HEK293 (cell line): ENCODE data around the gene MBD4.

Experiments
- CTCF ChIA-PET: fragments of 350-600 bp; formaldehyde crosslinking; extraction: SDS; loops from one replicate; lab custom pipeline; 2021; ENCODE audit warnings: antibody characterized with exemption; lab: Yijun Ruan, JAX
- POLR2A ChIA-PET: fragments of 300-600 bp; formaldehyde crosslinking; extraction: SDS; loops from one replicate; lab custom pipeline; 2020; ENCODE audit warnings: antibody characterized with exemption, inconsistent platforms; lab: Yijun Ruan, JAX
- H3K27ac ChIP-seq: fragments of 200-500 bp; sonication (Bioruptor generic); 2 replicates; pipeline ENCODE4 v1.5.1; 2014; ENCODE audit warnings: low read depth, low read length, control low read depth, inconsistent platforms; ENCODE audit errors: extremely low read depth
- H3K36me3 ChIP-seq, 2 experiments: fragments of 200-500 bp in 1 of 2; sonication (Bioruptor generic) in 1 of 2; 1 replicate in 1 of 2; 2 replicates in 1 of 2; pipeline ENCODE4 v1.5.1; 2014 to 2017; ENCODE audit warnings: inconsistent platforms in 2 of 2, low read length in 2 of 2; ENCODE audit not compliant: control insufficient read depth in 2 of 2, insufficient read depth in 1 of 2
- H3K4me1 ChIP-seq: fragments of 200-500 bp; sonication (Bioruptor generic); 2 replicates; pipeline ENCODE4 v1.5.1; 2014; ENCODE audit warnings: mild to moderate bottlenecking, low read length, inconsistent platforms; ENCODE audit not compliant: control insufficient read depth, insufficient read depth
- H3K4me3 ChIP-seq: 2 replicates; pipeline ENCODE4 v1.5.1; 2011; ENCODE audit warnings: low read depth, mild to moderate bottlenecking, control low read depth, low read length, moderate library complexity
- H3K9me3 ChIP-seq: fragments of 200-500 bp; sonication (Bioruptor generic); 2 replicates; pipeline ENCODE4 v1.5.1; 2014; ENCODE audit warnings: low read depth, low read length, inconsistent platforms; ENCODE audit not compliant: control insufficient read depth, insufficient read depth
- GLIS2 ChIP-seq: fragments of 450-650 bp; formaldehyde crosslinking; IDR thresholded peaks from 2 replicates; pipeline ENCODE4 v1.5.1; 2016; ENCODE audit warnings: missing biosample characterization, missing genetic modification characterization
- MEIS1 ChIP-seq: sonication (generic); formaldehyde crosslinking; IDR thresholded peaks from 2 replicates; pipeline ENCODE4 v1.8.1; 2022; ENCODE audit warnings: missing genetic modification reagents, mild to moderate bottlenecking, borderline replicate concordance
- PRDM10 ChIP-seq: fragments of 450-650 bp; formaldehyde crosslinking; IDR thresholded peaks from 2 replicates; pipeline ENCODE4 v1.5.1; 2016; ENCODE audit warnings: missing biosample characterization, missing genetic modification characterization
- TCF7L2 ChIP-seq: IDR thresholded peaks from 2 replicates; pipeline ENCODE4 v1.6.1; 2011; ENCODE audit warnings: low read depth, mild to moderate bottlenecking, inconsistent platforms, low read length, moderate library complexity, borderline replicate concordance
- ZNF148 ChIP-seq: fragments of 450-650 bp; formaldehyde crosslinking; IDR thresholded peaks from 2 replicates; pipeline ENCODE4 v1.5.0; 2017; ENCODE audit warnings: missing biosample characterization, missing genetic modification characterization, borderline replicate concordance
- ZNF169 ChIP-seq: fragments of 450-650 bp; formaldehyde crosslinking; IDR thresholded peaks from 2 replicates; pipeline ENCODE4 v1.5.1; 2016; ENCODE audit warnings: missing biosample characterization, missing genetic modification characterization
- ZNF221 ChIP-seq: fragments of 450-650 bp; formaldehyde crosslinking; IDR thresholded peaks from 2 replicates; pipeline ENCODE4 v1.5.1; 2017; ENCODE audit warnings: missing biosample characterization, missing genetic modification characterization, borderline replicate concordance
- ZNF239 ChIP-seq: fragments of 450-650 bp; formaldehyde crosslinking; IDR thresholded peaks from 2 replicates; pipeline ENCODE4 v1.5.1; 2016; ENCODE audit warnings: missing biosample characterization, missing genetic modification characterization
- ZNF24 ChIP-seq: fragments of 450-650 bp; formaldehyde crosslinking; IDR thresholded peaks from 2 replicates; pipeline ENCODE4 v1.5.1; 2016; ENCODE audit warnings: missing biosample characterization, missing genetic modification characterization
- ZNF292 ChIP-seq: fragments of 450-650 bp; formaldehyde crosslinking; IDR thresholded peaks from 2 replicates; pipeline ENCODE4 v1.5.1; 2016; ENCODE audit warnings: low read depth, missing biosample characterization, missing genetic modification characterization, borderline replicate concordance
- ZNF324 ChIP-seq: fragments of 450-650 bp; formaldehyde crosslinking; IDR thresholded peaks from 2 replicates; pipeline ENCODE4 v1.5.1; 2016; ENCODE audit warnings: missing biosample characterization, missing genetic modification characterization
- ZNF426 ChIP-seq: fragments of 450-650 bp; formaldehyde crosslinking; IDR thresholded peaks from 2 replicates; pipeline ENCODE4 v1.5.1; 2017; ENCODE audit warnings: missing biosample characterization, missing genetic modification characterization, mild to moderate bottlenecking, inconsistent platforms, moderate library complexity
- ZNF48 ChIP-seq: fragments of 450-650 bp; formaldehyde crosslinking; IDR thresholded peaks from 2 replicates; pipeline ENCODE4 v1.5.1; 2016; ENCODE audit warnings: missing biosample characterization, missing genetic modification characterization
- ZNF529 ChIP-seq: fragments of 450-650 bp; formaldehyde crosslinking; IDR thresholded peaks from 2 replicates; pipeline ENCODE4 v1.5.1; 2017; ENCODE audit warnings: missing genetic modification characterization, missing biosample characterization; ENCODE audit not compliant: insufficient replicate concordance
- ZNF600 ChIP-seq: fragments of 450-650 bp; formaldehyde crosslinking; IDR thresholded peaks from 2 replicates; pipeline ENCODE4 v1.5.1; 2016; ENCODE audit warnings: missing biosample characterization, missing genetic modification characterization
- ZNF707 ChIP-seq: fragments of 450-650 bp; formaldehyde crosslinking; IDR thresholded peaks from 2 replicates; pipeline ENCODE4 v1.5.1; 2016; ENCODE audit warnings: missing biosample characterization, missing genetic modification characterization
- ZNF792 ChIP-seq: fragments of 450-650 bp; formaldehyde crosslinking; IDR thresholded peaks from 2 replicates; pipeline ENCODE4 v1.5.1; 2016; ENCODE audit warnings: missing biosample characterization, missing genetic modification characterization
- ZNF843 ChIP-seq: fragments of 450-650 bp; formaldehyde crosslinking; IDR thresholded peaks from 2 replicates; pipeline ENCODE4 v1.5.1; 2016; ENCODE audit warnings: missing biosample characterization, missing genetic modification characterization
- TF ChIP-seq, protein P1 (sequence below): fragments of 450-650 bp; formaldehyde crosslinking; IDR thresholded peaks from 2 replicates; pipeline ENCODE4 v1.5.1; 2017; ENCODE audit warnings: missing biosample characterization, missing genetic modification characterization
- TF ChIP-seq, protein P2 (sequence below): fragments of 450-650 bp; formaldehyde crosslinking; IDR thresholded peaks from 2 replicates; pipeline ENCODE4 v1.5.1; 2016; ENCODE audit warnings: missing biosample characterization, missing genetic modification characterization

Gene MBD4

DNA sequence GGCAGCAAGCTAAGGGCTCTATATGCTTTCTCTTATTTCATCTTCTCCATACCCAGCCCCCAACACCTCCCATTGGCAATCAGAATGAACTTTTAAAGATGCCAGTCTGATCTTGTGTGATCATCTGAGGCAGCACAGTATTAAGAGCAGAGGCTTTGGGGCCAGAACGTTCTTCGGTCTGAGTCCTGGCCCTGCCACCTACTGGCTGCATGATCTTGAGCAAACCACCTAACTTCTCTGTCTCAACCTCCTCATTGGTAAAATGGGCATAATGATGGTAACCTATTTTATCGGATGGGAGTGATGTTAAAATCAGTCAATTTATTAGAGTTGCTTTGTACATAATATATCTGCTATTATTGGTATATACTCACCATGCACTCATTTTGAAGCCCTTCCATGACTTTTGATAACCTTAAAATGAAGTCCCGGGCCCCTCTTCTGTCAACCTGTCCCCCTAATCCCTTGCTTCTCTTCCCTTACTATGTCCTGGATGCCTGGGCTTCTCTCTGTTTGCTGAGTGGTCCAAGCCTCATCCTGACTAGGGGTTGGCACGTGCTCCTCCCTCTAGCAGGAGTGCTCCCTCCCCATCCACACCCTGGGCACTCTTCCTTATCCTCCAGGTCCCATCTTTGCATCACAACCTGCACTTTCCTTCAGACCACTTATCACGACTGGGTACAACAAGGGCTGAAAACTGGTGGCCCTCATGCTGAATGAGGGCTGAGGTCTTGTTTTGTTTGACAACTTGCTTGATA is 17.6 kb downstream of the MBD4 start:
- H3K36me3 ChIP-seq = no peaks in the 10 kb centered on the region
- H3K9me3 ChIP-seq = no peaks in the 10 kb centered on the region
- H3K27ac ChIP-seq = no peak overlapping the region
- no peak overlapping the region for H3K4me3 ChIP-seq
- no peaks in the 10 kb centered on the region for H3K4me1 ChIP-seq
- TF ChIP-seq MEIS1 = no peak
- TF ChIP-seq ZNF600 (tag by site-specific recombination) = no peak
- TF ChIP-seq ZNF529 (tag by site-specific recombination) = no peak
- no peak for TF ChIP-seq ZNF24 (tag by site-specific recombination)
- TF ChIP-seq TCF7L2 = no peak
- no peak for TF ChIP-seq ZNF169 (tag by site-specific recombination)
- TF ChIP-seq ZNF48 (tag by site-specific recombination) = no peak
- no peak for TF ChIP-seq ZNF148 (tag by site-specific recombination)
- POLR2A ChIA-PET = no interaction called here
- CTCF ChIA-PET = interaction anchor here (2.6 kb wide), 1 partner anchor 39 kb away, joined by 8 read pairs; no protein-coding TSS in a partner anchor

DNA sequence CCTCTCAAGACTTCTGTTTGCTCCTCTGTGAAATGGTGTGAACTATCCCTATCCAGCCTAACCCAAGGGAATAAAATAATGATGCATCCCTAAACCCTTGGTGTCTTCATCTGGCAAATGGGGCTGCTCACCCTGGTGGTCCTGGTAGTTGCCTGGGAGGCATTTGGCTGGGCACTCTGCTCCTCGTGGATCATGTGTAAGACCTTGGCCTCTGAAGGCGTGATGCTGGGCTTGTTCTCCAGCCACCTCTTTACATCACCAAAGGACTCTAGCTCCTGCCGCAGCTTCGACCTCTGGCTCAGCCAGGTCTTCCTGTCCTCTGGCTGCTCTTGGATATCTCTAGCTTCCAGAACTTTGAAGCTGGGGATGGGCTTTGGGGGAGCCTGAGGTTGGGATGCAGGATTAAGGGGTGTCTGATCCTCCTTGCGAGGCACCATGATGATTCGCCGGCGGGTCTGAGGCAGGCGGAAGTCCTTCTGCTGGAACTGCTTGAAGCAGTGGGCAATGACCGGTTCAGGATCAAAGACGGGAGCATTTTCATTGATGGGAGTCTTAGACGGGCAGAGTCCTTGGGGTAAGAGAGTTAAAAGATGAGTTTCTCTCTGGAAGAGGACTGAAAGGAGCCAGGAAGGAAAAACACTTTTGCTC is 18.4 kb downstream of the MBD4 start:
- TF ChIP-seq ZNF792 (tag by site-specific recombination) (no peak), ZNF843 (tag by site-specific recombination) (no peak), ZNF221 (tag by site-specific recombination) (no peak), ZNF239 (no peak), GLIS2 (tag by site-specific recombination) (no peak), ZNF426 (tag by site-specific recombination) (no peak), ZNF707 (no peak), PRDM10 (tag by site-specific recombination) (no peak), ZNF292 (tag by site-specific recombination) (no peak), ZNF324 (tag by site-specific recombination) (no peak)
- TF ChIP-seq, protein P1, sequence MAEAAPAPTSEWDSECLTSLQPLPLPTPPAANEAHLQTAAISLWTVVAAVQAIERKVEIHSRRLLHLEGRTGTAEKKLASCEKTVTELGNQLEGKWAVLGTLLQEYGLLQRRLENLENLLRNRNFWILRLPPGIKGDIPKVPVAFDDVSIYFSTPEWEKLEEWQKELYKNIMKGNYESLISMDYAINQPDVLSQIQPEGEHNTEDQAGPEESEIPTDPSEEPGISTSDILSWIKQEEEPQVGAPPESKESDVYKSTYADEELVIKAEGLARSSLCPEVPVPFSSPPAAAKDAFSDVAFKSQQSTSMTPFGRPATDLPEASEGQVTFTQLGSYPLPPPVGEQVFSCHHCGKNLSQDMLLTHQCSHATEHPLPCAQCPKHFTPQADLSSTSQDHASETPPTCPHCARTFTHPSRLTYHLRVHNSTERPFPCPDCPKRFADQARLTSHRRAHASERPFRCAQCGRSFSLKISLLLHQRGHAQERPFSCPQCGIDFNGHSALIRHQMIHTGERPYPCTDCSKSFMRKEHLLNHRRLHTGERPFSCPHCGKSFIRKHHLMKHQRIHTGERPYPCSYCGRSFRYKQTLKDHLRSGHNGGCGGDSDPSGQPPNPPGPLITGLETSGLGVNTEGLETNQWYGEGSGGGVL (tag by site-specific recombination) = no peak
- TF ChIP-seq, protein P2, sequence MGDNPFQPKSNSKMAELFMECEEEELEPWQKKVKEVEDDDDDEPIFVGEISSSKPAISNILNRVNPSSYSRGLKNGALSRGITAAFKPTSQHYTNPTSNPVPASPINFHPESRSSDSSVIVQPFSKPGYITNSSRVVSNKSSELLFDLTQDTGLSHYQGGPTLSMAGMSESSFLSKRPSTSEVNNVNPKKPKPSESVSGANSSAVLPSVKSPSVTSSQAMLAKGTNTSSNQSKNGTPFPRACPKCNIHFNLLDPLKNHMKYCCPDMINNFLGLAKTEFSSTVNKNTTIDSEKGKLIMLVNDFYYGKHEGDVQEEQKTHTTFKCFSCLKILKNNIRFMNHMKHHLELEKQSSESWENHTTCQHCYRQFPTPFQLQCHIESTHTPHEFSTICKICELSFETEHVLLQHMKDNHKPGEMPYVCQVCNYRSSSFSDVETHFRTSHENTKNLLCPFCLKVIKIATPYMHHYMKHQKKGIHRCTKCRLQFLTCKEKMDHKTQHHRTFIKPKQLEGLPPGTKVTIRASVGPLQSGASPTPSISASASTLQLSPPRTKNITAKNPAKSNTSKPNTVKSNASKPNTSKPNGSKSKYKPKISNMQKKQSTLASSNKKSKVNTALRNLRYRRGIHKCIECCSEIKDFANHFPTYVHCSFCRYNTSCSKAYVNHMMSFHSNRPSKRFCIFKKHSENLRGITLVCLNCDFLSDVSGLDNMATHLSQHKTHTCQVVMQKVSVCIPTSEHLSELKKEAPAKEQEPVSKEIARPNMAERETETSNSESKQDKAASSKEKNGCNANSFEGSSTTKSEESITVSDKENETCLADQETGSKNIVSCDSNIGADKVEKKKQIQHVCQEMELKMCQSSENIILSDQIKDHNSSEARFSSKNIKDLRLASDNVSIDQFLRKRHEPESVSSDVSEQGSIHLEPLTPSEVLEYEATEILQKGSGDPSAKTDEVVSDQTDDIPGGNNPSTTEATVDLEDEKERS (tag by site-specific recombination) = no peak
- Histone ChIP-seq H3K27ac (no peak overlapping the region), H3K36me3 (no peaks in the 10 kb centered on the region), H3K4me3 (no peak overlapping the region), H3K4me1 (no peaks in the 10 kb centered on the region), H3K9me3 (no peaks in the 10 kb centered on the region)
- ChIA-PET POLR2A (no interaction called here), CTCF (interaction anchor here (2.6 kb wide), 1 partner anchor 38 kb away, joined by 8 read pairs; no protein-coding TSS in a partner anchor)
